Calu3 (cell line): ENCODE data around the gene CILP2. TPM values are rescaled to one million over a fixed set of nuclear protein-coding genes. Genes with fewer than 3 reads are reported as not detected.

Experiments used
- BruUV-seq: library from RNA; stranded (reverse); fragments of 400-500 nt; replicated peaks from 2 replicates; lab custom pipeline; 2021; lab: Mats Ljungman, UMichigan
- CTCF ChIA-PET: fragments of 300-600 bp; sonication (Branson Sonifier 250); formaldehyde crosslinking; loops from one replicate; lab custom pipeline; 2022; ENCODE audit warnings: antibody characterized with exemption; lab: Charles Lee
- DNase-seq: peaks from one replicate; pipeline ENCODE4 v3.0.0; 2022
- H3K27ac Mint-ChIP-seq: one replicate; pipeline ENCODE4 v1.8.0; 2022; ENCODE audit warnings: mixed read lengths; ENCODE audit not compliant: unreplicated experiment
- H3K27me3 Mint-ChIP-seq: one replicate; pipeline ENCODE4 v1.8.0; 2022; ENCODE audit warnings: mixed read lengths; ENCODE audit not compliant: unreplicated experiment
- H3K36me3 Mint-ChIP-seq: one replicate; pipeline ENCODE4 v1.8.0; 2022; ENCODE audit warnings: mild to moderate bottlenecking, moderate library complexity, mixed read lengths; ENCODE audit not compliant: insufficient read depth, unreplicated experiment
- H3K4me1 Mint-ChIP-seq: one replicate; pipeline ENCODE4 v1.8.0; 2022; ENCODE audit warnings: mild to moderate bottlenecking, low read depth, mixed read lengths; ENCODE audit not compliant: unreplicated experiment
- H3K4me3 Mint-ChIP-seq: one replicate; pipeline ENCODE4 v1.8.0; 2022; ENCODE audit warnings: mild to moderate bottlenecking, low read depth, moderate library complexity, mixed read lengths; ENCODE audit not compliant: unreplicated experiment
- H3K9me3 Mint-ChIP-seq: one replicate; pipeline ENCODE4 v1.8.0; 2022; ENCODE audit warnings: low read depth, mixed read lengths; ENCODE audit not compliant: unreplicated experiment
- CTCF ChIP-seq: fragments of 200-600 bp; IDR thresholded peaks from one replicate; pipeline ENCODE4 v1.8.0; 2022; ENCODE audit warnings: antibody characterized with exemption; ENCODE audit not compliant: unreplicated experiment
- intact Hi-C: fragments of 100-400 bp; cut with micrococcal nuclease; formaldehyde crosslinking; loops from one replicate; pipeline ENCODE4 v1.10.0; 2022; ENCODE audit not compliant: unreplicated experiment
- total RNA-seq: library from RNA; stranded (reverse); gene quantifications from 2 replicates; pipeline ENCODE4 v1.2.3, GENCODE V29; 2022

The CILP2 gene
- total RNA-seq, 1 experiment from 2014 or later, result 1.3 TPM

- DNase-seq, result no peak
- no peaks in the 10 kb centered on the region for H3K36me3 Mint-ChIP-seq
- H3K9me3 Mint-ChIP-seq, result no peaks in the 10 kb centered on the region
- no peak overlapping the region for H3K27ac Mint-ChIP-seq
- H3K4me3 Mint-ChIP-seq, result no peak overlapping the region
- H3K27me3 Mint-ChIP-seq, result no peaks in the 10 kb centered on the region
- no TSS peak for BruUV-seq
- no peak for TF ChIP-seq CTCF
- intact Hi-C loops, result no loop called here
- H3K4me1 Mint-ChIP-seq, result no peaks in the 10 kb centered on the region
- CTCF ChIA-PET, result no interaction called here
These were observed 41.7 kb downstream of the CILP2 start for GRCh38 chr19:19579533-19580361.

GRCh38 chr19:19580418-19580817 is 42.4 kb downstream of the CILP2 start:
- no peak for DNase-seq
- H3K27ac Mint-ChIP-seq, result no peak overlapping the region
- TF ChIP-seq CTCF, result no peak
- CTCF ChIA-PET, result no interaction called here
- no peak overlapping the region for H3K4me3 Mint-ChIP-seq
- no peaks in the 10 kb centered on the region for H3K36me3 Mint-ChIP-seq
- no peaks in the 10 kb centered on the region for H3K4me1 Mint-ChIP-seq
- intact Hi-C loops, result no loop called here
- no TSS peak for BruUV-seq
- no peaks in the 10 kb centered on the region for H3K9me3 Mint-ChIP-seq
- no peaks in the 10 kb centered on the region for H3K27me3 Mint-ChIP-seq

DNA sequence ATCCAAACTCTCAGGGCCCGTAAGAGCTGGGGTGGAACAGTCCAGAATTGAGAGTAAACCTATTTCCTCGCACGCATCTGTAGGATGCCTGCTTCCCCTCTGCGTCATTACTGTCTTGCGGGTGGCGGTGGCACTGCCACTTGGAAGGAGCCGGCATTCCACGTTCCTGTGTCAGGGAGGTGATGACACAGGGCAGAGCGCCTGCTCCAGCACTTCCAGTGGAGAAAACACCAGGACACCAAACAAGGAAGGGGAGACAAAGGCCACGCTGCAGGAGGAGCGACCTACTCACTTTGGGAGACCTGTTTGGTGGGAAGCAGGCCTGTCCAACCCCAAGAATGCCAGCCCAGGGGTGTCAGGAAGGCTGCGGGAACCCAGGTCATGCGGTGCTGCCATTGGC is 43.3 kb downstream of the CILP2 start:
- no TSS peak for BruUV-seq

DNA sequence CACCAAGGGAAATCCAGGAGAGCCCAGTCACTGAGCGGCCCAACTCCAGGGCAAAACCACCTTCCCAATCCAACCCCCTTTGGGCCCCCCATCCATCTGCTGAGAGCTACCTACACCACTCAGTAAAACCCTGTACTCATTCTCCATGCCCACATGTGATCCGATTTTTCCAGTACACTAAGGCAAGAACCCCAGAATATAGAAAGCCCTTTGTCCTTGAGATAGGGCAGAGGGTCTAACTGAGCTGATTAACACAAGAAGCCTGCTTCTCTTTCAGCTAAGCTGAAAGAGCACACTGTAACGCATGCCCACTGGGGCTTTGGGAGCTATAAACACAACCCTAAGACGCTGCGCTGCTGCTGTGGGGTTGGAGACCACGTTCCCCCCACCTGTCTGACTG is 44.4 kb downstream of the CILP2 start:
- H3K27ac Mint-ChIP-seq, result no peak overlapping the region
- H3K9me3 Mint-ChIP-seq, result no peaks in the 10 kb centered on the region
- CTCF ChIA-PET, result no interaction called here
- H3K4me1 Mint-ChIP-seq, result no peaks in the 10 kb centered on the region
- DNase-seq, result no peak
- no peak overlapping the region for H3K4me3 Mint-ChIP-seq
- H3K36me3 Mint-ChIP-seq, result no peaks in the 10 kb centered on the region
- no peak for TF ChIP-seq CTCF
- BruUV-seq, result no TSS peak
- intact Hi-C loops, result no loop called here
- no peaks in the 10 kb centered on the region for H3K27me3 Mint-ChIP-seq

More for the DNA sequence above, 43.3 kb downstream of the CILP2 start:
- H3K27me3 Mint-ChIP-seq, result no peaks in the 10 kb centered on the region
- H3K4me1 Mint-ChIP-seq, result no peaks in the 10 kb centered on the region
- no peak overlapping the region for H3K4me3 Mint-ChIP-seq
- DNase-seq, result no peak
- CTCF ChIA-PET, result no interaction called here
- intact Hi-C loops, result no loop called here
- TF ChIP-seq CTCF, result no peak
- H3K27ac Mint-ChIP-seq, result no peak overlapping the region
- H3K9me3 Mint-ChIP-seq, result no peaks in the 10 kb centered on the region
- H3K36me3 Mint-ChIP-seq, result no peaks in the 10 kb centered on the region
